Measurements from ENCODE around the gene NRG2.

Gene NRG2

GRCh38 chr5:139915266-139915665, 127.8 kb downstream of the NRG2 start:
- H3F3A ChIP-seq (ENCODE audit: insufficient read depth) = no peaks in the 10 kb centered on the region
- H2AFZ ChIP-seq (ENCODE audit: low read depth, low read length, severe bottlenecking) = no peak overlapping the region
- no peaks in the 10 kb centered on the region for H3K9me3 ChIP-seq (ENCODE audit: insufficient read depth, low read length)
- no peaks in the 10 kb centered on the region for H3K27me3 ChIP-seq (ENCODE audit: low read length)
- no peaks in the 10 kb centered on the region for H4K20me1 ChIP-seq (ENCODE audit: low read depth, low read length)
- H3K79me2 ChIP-seq (ENCODE audit: insufficient read depth, low read length) = no peaks in the 10 kb centered on the region
- TF ChIP-seq CTCF (IDR thresholded peaks at IDR 0.05; ENCODE audit: insufficient read depth, low read length, poor library complexity, severe bottlenecking) (no peak), EZH2phosphoT487 (conservative IDR thresholded peaks at IDR 0.05; ENCODE audit: low read length) (no peak)
- no peak overlapping the region for H3K4me3 ChIP-seq (ENCODE audit: insufficient read depth, low read length, poor library complexity, severe bottlenecking)
- no peak overlapping the region for H3K9ac ChIP-seq (ENCODE audit: low read length)
- H3K4me2 ChIP-seq (ENCODE audit: low read depth, low read length, poor library complexity, severe bottlenecking) = no peak overlapping the region
- no peaks in the 10 kb centered on the region for H3K36me3 ChIP-seq (ENCODE audit: low read length)
- H3K27ac ChIP-seq (ENCODE audit: low read depth, low read length) = no peak overlapping the region
- H3K9me2 ChIP-seq (replicated peaks; ENCODE audit: insufficient read depth, low read length) = no peaks in the 10 kb centered on the region

- H3K36me3 ChIP-seq (ENCODE audit: low read length) = no peaks in the 10 kb centered on the region
- no peaks in the 10 kb centered on the region for H3K27me3 ChIP-seq (ENCODE audit: low read length)
- no peak overlapping the region for H2AFZ ChIP-seq (ENCODE audit: low read depth, low read length, severe bottlenecking)
- no peak for TF ChIP-seq EZH2phosphoT487 (conservative IDR thresholded peaks at IDR 0.05; ENCODE audit: low read length)
- no peak for TF ChIP-seq CTCF (IDR thresholded peaks at IDR 0.05; ENCODE audit: insufficient read depth, low read length, poor library complexity, severe bottlenecking)
- H3K27ac ChIP-seq (ENCODE audit: low read depth, low read length) = no peak overlapping the region
- H3K9me2 ChIP-seq (replicated peaks; ENCODE audit: insufficient read depth, low read length) = no peaks in the 10 kb centered on the region
- H3K4me3 ChIP-seq (ENCODE audit: insufficient read depth, low read length, poor library complexity, severe bottlenecking) = no peak overlapping the region
- H3K79me2 ChIP-seq (ENCODE audit: insufficient read depth, low read length) = no peaks in the 10 kb centered on the region
- H3K9ac ChIP-seq (ENCODE audit: low read length) = no peak overlapping the region
- no peak overlapping the region for H3K4me2 ChIP-seq (ENCODE audit: low read depth, low read length, poor library complexity, severe bottlenecking)
- H3F3A ChIP-seq (ENCODE audit: insufficient read depth) = no peaks in the 10 kb centered on the region
- no peaks in the 10 kb centered on the region for H3K9me3 ChIP-seq (ENCODE audit: insufficient read depth, low read length)
- no peaks in the 10 kb centered on the region for H4K20me1 ChIP-seq (ENCODE audit: low read depth, low read length)
Observed at GRCh38 chr5:139914218-139914807, 128.8 kb downstream of the NRG2 start.

GRCh38 chr5:139912804-139913203, 130.3 kb downstream of the NRG2 start:
- no peaks in the 10 kb centered on the region for H3K27me3 ChIP-seq (ENCODE audit: low read length)
- no peaks in the 10 kb centered on the region for H3K36me3 ChIP-seq (ENCODE audit: low read length)
- H2AFZ ChIP-seq (ENCODE audit: low read depth, low read length, severe bottlenecking) = no peak overlapping the region
- no peak overlapping the region for H3K27ac ChIP-seq (ENCODE audit: low read depth, low read length)
- no peaks in the 10 kb centered on the region for H3K9me2 ChIP-seq (replicated peaks; ENCODE audit: insufficient read depth, low read length)
- no peaks in the 10 kb centered on the region for H4K20me1 ChIP-seq (ENCODE audit: low read depth, low read length)
- no peak overlapping the region for H3K4me3 ChIP-seq (ENCODE audit: insufficient read depth, low read length, poor library complexity, severe bottlenecking)
- H3K79me2 ChIP-seq (ENCODE audit: insufficient read depth, low read length) = no peaks in the 10 kb centered on the region
- no peaks in the 10 kb centered on the region for H3F3A ChIP-seq (ENCODE audit: insufficient read depth)
- no peak for TF ChIP-seq CTCF (IDR thresholded peaks at IDR 0.05; ENCODE audit: insufficient read depth, low read length, poor library complexity, severe bottlenecking)
- no peak for TF ChIP-seq EZH2phosphoT487 (conservative IDR thresholded peaks at IDR 0.05; ENCODE audit: low read length)
- H3K4me2 ChIP-seq (ENCODE audit: low read depth, low read length, poor library complexity, severe bottlenecking) = no peak overlapping the region
- H3K9me3 ChIP-seq (ENCODE audit: insufficient read depth, low read length) = no peaks in the 10 kb centered on the region
- H3K9ac ChIP-seq (ENCODE audit: low read length) = no peak overlapping the region
